HCT116 (cell line): ENCODE data around the gene GLCE. TPM values are rescaled to one million over a fixed set of nuclear protein-coding genes. Genes with fewer than 3 reads are reported as not detected.

Source experiments
- ATAC-seq: fragments of 200-7000 bp; cut with Tn5 transposase; 2 replicates; pipeline ENCODE4 v1.9.1; 2020; ENCODE audit warnings: mild to moderate bottlenecking, moderate library complexity
- BruUV-seq: library from RNA; stranded (reverse); fragments of 400-500 nt; replicated peaks from 2 replicates; lab custom pipeline; 2021; lab: Mats Ljungman, UMichigan
- CTCF ChIA-PET: fragments of 300-600 bp; sonication (Branson Sonifier 250); formaldehyde crosslinking; loops from one replicate; lab custom pipeline; 2021; ENCODE audit warnings: antibody characterized with exemption; lab: Charles Lee
- POLR2A ChIA-PET: fragments of 300-600, 350-600 bp; sonication (Branson Sonifier 250); formaldehyde crosslinking; loops from one replicate; lab custom pipeline; 2021; ENCODE audit warnings: antibody characterized with exemption; lab: Charles Lee
- RAD21 ChIA-PET, 2 experiments: fragments of 300-600 bp; sonication (Branson Sonifier 250); formaldehyde crosslinking; loops; one replicate each; lab custom pipeline; 2023; ENCODE audit warnings: low total read pairs in 2 of 2; ENCODE audit not compliant: uncharacterized antibody in 2 of 2, unreplicated experiment in 2 of 2, low non-redundant PET in 1 of 2; lab: Charles Lee
- DNase-seq: peaks from one replicate; pipeline ENCODE4 v3.0.0-alpha.2; 2010; ENCODE audit warnings: low read depth, low spot score
- H2AFZ ChIP-seq: fragments of 200-600 bp; shearing (Covaris generic), sonication (generic); 2 replicates; pipeline ENCODE4 v1.6.1; 2017; ENCODE audit warnings: low read depth, mixed run types, mixed read lengths, antibody characterized with exemption, low read length; ENCODE audit not compliant: poor library complexity, severe bottlenecking
- H3K27ac ChIP-seq: 2 replicates; pipeline ENCODE4 v1.5.1; 2012; ENCODE audit warnings: low read depth, low read length
- H3K27me3 ChIP-seq: fragments of 200-600 bp; sonication (generic); 2 replicates; pipeline ENCODE4 v1.6.1; 2016; ENCODE audit warnings: mixed run types, low read length, mixed read lengths; ENCODE audit not compliant: insufficient read depth
- H3K36me3 ChIP-seq, 2 experiments: fragments of 200-500 bp in 1 of 2; fragments of 200-600 bp in 1 of 2; sonication (Bioruptor generic) in 1 of 2; sonication (generic) in 1 of 2; 2 replicates each; pipeline versions ENCODE4 v1.5.1 to v1.6.1; 2014 to 2016; ENCODE audit warnings: low read length in 2 of 2, inconsistent platforms in 1 of 2, mixed read lengths in 1 of 2, mixed run types in 1 of 2; ENCODE audit not compliant: insufficient read depth in 2 of 2, control insufficient read depth in 1 of 2
- H3K4me1 ChIP-seq, 2 experiments: fragments of 200-600 bp in 1 of 2; sonication (generic) in 1 of 2; 2 replicates each; pipeline versions ENCODE4 v1.5.1 to v1.6.1; 2012 to 2017; ENCODE audit warnings: low read length in 2 of 2, inconsistent platforms in 1 of 2, mild to moderate bottlenecking in 1 of 2, mixed read lengths in 1 of 2, mixed run types in 1 of 2, moderate library complexity in 1 of 2; ENCODE audit not compliant: insufficient read depth in 2 of 2, control insufficient read depth in 1 of 2
- H3K4me2 ChIP-seq: fragments of 200-600 bp; sonication (generic); 2 replicates; pipeline ENCODE4 v1.6.1; 2017; ENCODE audit warnings: mixed run types, low read length, mixed read lengths
- H3K4me3 ChIP-seq, 2 experiments: fragments of 200-600 bp in 1 of 2; sonication (generic) in 1 of 2; replicated peaks in 1 of 2; 2 replicates each; pipeline ENCODE4 v1.5.1; 2011 to 2016; ENCODE audit warnings: low read length in 2 of 2, control low read depth in 1 of 2, low read depth in 1 of 2, mild to moderate bottlenecking in 1 of 2, mixed read lengths in 1 of 2, mixed run types in 1 of 2
- H3K79me2 ChIP-seq: fragments of 200-600 bp; sonication (generic); 2 replicates; pipeline ENCODE4 v1.6.1; 2017; ENCODE audit warnings: mild to moderate bottlenecking, mixed run types, low read length, moderate library complexity, mixed read lengths; ENCODE audit not compliant: insufficient read depth
- H3K9ac ChIP-seq: fragments of 200-600 bp; sonication (generic); 2 replicates; pipeline ENCODE4 v1.6.1; 2016; ENCODE audit warnings: low read length, mixed read lengths
- H3K9me2 ChIP-seq: fragments of 200-600 bp; sonication (generic), shearing (Covaris generic); 2 replicates; pipeline ENCODE4 v1.6.1; 2017; ENCODE audit warnings: mixed run types, mild to moderate bottlenecking, moderate library complexity; ENCODE audit not compliant: insufficient read depth
- H3K9me3 ChIP-seq, 2 experiments: fragments of 200-500 bp in 1 of 2; fragments of 200-600 bp in 1 of 2; sonication (Bioruptor generic) in 1 of 2; sonication (generic) in 1 of 2; 2 replicates each; pipeline ENCODE4 v1.6.1; 2014 to 2017; ENCODE audit warnings: low read length in 2 of 2, mixed read lengths in 2 of 2, inconsistent platforms in 1 of 2, low read depth in 1 of 2, mild to moderate bottlenecking in 1 of 2, mixed run types in 1 of 2, moderate library complexity in 1 of 2; ENCODE audit not compliant: control insufficient read depth in 1 of 2, insufficient read depth in 1 of 2
- H4K20me1 ChIP-seq: fragments of 200-600 bp; sonication (generic), shearing (Covaris generic); 2 replicates; pipeline ENCODE4 v1.6.1; 2017; ENCODE audit warnings: mixed run types, mild to moderate bottlenecking, moderate library complexity; ENCODE audit not compliant: insufficient read depth
- CEBPB ChIP-seq: IDR thresholded peaks from 2 replicates; pipeline ENCODE4 v1.6.1; 2012; ENCODE audit warnings: low read depth
- ELF1 ChIP-seq: IDR thresholded peaks from 2 replicates; pipeline ENCODE4 v1.6.1; 2012; ENCODE audit warnings: low read depth, borderline replicate concordance
- EZH2 ChIP-seq: fragments of 200-600 bp; sonication (generic); IDR thresholded peaks from 2 replicates; pipeline ENCODE4 v1.6.1; 2017; ENCODE audit warnings: antibody characterized with exemption, mixed run types
- JUND ChIP-seq: IDR thresholded peaks from 2 replicates; pipeline ENCODE4 v1.6.1; 2012
- POLR2AphosphoS5 ChIP-seq: IDR thresholded peaks from 2 replicates; pipeline ENCODE4 v1.6.1; 2011; ENCODE audit warnings: mild to moderate bottlenecking, low read depth, low read length, moderate library complexity
- RAD21 ChIP-seq: IDR thresholded peaks from 2 replicates; pipeline ENCODE4 v1.6.1; 2012; ENCODE audit warnings: low read depth, mild to moderate bottlenecking
- SIN3A ChIP-seq: IDR thresholded peaks from 2 replicates; pipeline ENCODE4 v1.6.1; 2012; ENCODE audit warnings: low read depth
- SP1 ChIP-seq: IDR thresholded peaks from 2 replicates; pipeline ENCODE4 v1.6.1; 2012; ENCODE audit warnings: low read depth
- SRF ChIP-seq: IDR thresholded peaks from 2 replicates; pipeline ENCODE4 v1.6.1; 2012; ENCODE audit warnings: low read depth
- YY1 ChIP-seq: IDR thresholded peaks from 2 replicates; pipeline ENCODE4 v1.6.1; 2011; ENCODE audit warnings: low read length, low read depth, moderate library complexity, mild to moderate bottlenecking; ENCODE audit not compliant: insufficient replicate concordance; ENCODE audit errors: extremely low read depth
- intact Hi-C: fragments of 100-400 bp; cut with micrococcal nuclease; formaldehyde crosslinking; loops from 2 replicates; pipeline ENCODE4 v1.10.0; 2022
- total RNA-seq: library from RNA; stranded (reverse); gene quantifications from one replicate; pipeline ENCODE4 v1.2.1, GENCODE V29; 2021; ENCODE audit not compliant: unreplicated experiment
- TF ChIP-seq, protein P1 (sequence below): IDR thresholded peaks from 2 replicates; pipeline ENCODE4 v1.6.1; 2011; ENCODE audit warnings: mild to moderate bottlenecking, low read length, moderate library complexity; ENCODE audit not compliant: insufficient replicate concordance; ENCODE audit errors: extremely low read depth
- TF ChIP-seq, protein P2 (sequence below): IDR thresholded peaks from 2 replicates; pipeline ENCODE4 v1.6.1; 2012; ENCODE audit warnings: low read depth
- TF ChIP-seq, protein P3 (sequence below): IDR thresholded peaks from 2 replicates; pipeline ENCODE4 v1.6.1; 2012

The GLCE gene
- total RNA-seq, 1 experiment from 2014 or later = 22.2 TPM

DNA sequence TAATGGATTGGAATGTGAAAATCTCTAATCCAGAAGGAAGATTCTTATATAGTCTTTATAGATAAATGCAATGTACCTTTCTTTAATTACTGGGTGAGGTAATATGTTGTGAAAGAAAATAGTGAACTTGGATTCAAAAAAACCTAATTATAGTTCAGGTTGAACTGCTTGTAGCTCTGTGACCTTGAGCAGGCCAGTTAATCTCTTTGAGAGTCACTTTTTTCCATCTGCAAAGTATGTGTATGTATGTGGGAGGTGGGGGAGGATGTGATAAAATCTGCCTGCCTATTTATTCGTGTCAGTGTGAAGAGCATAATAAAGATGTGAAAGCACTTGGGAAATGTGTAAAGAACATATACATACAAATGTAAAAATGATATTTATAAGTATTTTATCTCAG, 34.4 kb downstream of the GLCE start:
- Histone ChIP-seq H3K27me3 (no peaks in the 10 kb centered on the region), H3K4me3 (no peak overlapping the region), H4K20me1 (no peaks in the 10 kb centered on the region), H3K4me2 (peak overlapping the region; percentile 24; the same call in 1 of the 2 replicates), H3K9me2 (no peaks in the 10 kb centered on the region), H2AFZ (no peak overlapping the region), H3K36me3 (no peaks in the 10 kb centered on the region), H3K9ac (no peak overlapping the region), H3K27ac (no peak overlapping the region), H3K79me2 (0 out of 2 replicates have a peak, but pooled peaks cover 4% of the 10 kb centered on the region), H3K4me1 (peaks cover 8 to 26% of the 10 kb centered on the region in 2 experiments; a peak in 3 of 4 replicates), H3K9me3 (0 out of 4 replicates have a peak, but pooled peaks cover 0 to 3% of the 10 kb centered on the region in 2 experiments)
- ChIA-PET RAD21 (no interaction called here), POLR2A (no interaction called here), CTCF (no interaction called here)
- DNase-seq (no peak), ATAC-seq (no peak)
- intact Hi-C loops = no loop called here
- TF ChIP-seq, protein P1, sequence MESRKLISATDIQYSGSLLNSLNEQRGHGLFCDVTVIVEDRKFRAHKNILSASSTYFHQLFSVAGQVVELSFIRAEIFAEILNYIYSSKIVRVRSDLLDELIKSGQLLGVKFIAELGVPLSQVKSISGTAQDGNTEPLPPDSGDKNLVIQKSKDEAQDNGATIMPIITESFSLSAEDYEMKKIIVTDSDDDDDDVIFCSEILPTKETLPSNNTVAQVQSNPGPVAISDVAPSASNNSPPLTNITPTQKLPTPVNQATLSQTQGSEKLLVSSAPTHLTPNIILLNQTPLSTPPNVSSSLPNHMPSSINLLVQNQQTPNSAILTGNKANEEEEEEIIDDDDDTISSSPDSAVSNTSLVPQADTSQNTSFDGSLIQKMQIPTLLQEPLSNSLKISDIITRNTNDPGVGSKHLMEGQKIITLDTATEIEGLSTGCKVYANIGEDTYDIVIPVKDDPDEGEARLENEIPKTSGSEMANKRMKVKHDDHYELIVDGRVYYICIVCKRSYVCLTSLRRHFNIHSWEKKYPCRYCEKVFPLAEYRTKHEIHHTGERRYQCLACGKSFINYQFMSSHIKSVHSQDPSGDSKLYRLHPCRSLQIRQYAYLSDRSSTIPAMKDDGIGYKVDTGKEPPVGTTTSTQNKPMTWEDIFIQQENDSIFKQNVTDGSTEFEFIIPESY = no peak
- TF ChIP-seq SRF (no peak), POLR2AphosphoS5 (no peak), YY1 (no peak), CEBPB (no peak), EZH2 (no peak), RAD21 (no peak), ELF1 (no peak), JUND (no peak), SP1 (no peak), SIN3A (no peak)
- TF ChIP-seq, protein P2, sequence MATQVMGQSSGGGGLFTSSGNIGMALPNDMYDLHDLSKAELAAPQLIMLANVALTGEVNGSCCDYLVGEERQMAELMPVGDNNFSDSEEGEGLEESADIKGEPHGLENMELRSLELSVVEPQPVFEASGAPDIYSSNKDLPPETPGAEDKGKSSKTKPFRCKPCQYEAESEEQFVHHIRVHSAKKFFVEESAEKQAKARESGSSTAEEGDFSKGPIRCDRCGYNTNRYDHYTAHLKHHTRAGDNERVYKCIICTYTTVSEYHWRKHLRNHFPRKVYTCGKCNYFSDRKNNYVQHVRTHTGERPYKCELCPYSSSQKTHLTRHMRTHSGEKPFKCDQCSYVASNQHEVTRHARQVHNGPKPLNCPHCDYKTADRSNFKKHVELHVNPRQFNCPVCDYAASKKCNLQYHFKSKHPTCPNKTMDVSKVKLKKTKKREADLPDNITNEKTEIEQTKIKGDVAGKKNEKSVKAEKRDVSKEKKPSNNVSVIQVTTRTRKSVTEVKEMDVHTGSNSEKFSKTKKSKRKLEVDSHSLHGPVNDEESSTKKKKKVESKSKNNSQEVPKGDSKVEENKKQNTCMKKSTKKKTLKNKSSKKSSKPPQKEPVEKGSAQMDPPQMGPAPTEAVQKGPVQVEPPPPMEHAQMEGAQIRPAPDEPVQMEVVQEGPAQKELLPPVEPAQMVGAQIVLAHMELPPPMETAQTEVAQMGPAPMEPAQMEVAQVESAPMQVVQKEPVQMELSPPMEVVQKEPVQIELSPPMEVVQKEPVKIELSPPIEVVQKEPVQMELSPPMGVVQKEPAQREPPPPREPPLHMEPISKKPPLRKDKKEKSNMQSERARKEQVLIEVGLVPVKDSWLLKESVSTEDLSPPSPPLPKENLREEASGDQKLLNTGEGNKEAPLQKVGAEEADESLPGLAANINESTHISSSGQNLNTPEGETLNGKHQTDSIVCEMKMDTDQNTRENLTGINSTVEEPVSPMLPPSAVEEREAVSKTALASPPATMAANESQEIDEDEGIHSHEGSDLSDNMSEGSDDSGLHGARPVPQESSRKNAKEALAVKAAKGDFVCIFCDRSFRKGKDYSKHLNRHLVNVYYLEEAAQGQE = no peak
- TF ChIP-seq, protein P3, sequence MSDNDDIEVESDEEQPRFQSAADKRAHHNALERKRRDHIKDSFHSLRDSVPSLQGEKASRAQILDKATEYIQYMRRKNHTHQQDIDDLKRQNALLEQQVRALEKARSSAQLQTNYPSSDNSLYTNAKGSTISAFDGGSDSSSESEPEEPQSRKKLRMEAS = no peak
- BruUV-seq = no TSS peak
